ENCODE measurements around the gene DDX56. TPM values are rescaled to one million over a fixed set of nuclear protein-coding genes. Genes with fewer than 3 reads are reported as not detected.

DDX56 gene
- total and polyA plus RNA-seq, 2 of the 4 experiments (the other 2 are of a cell fraction), result 59.4 to 67.7 TPM

DNA sequence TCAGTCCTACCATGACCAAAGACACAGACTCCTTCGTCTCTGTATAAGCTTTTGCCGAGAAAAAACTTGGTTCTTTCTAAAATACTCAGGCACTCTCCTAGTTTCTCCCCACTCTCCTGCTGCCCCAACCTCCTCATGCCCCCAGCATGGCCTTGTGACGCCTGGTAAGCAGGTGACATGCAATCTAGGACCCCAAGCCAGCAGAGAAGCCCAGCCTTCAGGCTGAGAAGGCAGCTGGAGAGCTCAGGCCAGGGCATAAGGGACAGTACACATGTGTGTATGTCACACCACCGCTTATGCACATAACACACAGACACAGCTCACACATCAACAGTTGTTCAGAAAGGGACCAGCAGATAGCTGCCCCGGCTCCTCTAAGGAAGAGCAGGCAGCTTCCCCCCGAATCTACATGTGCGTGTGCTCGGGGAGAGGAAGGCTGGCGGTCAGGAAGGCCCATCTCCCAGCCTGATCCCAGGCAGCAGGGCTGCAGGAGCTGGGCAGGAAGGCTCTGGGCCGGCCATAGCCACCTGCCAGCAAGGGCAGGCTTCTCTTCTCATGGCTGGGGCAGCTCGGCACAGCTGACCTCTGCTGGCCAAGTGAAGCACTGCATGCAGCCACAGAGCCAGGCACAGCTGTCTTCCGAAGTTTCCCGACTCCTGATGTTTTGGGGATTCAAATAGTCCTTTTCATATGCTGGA lies 8.5 kb downstream of the DDX56 start:
- H4K91ac ChIP-seq (ENCODE audit: insufficient read depth, low read depth, low read length), result no peak overlapping the region
- H4K8ac ChIP-seq (ENCODE audit: low read depth in 2 of 2, low read length in 2 of 2), result no peak overlapping the region
- H2BK20ac ChIP-seq (ENCODE audit: low read depth, low read length), result no peak overlapping the region
- H2BK15ac ChIP-seq (ENCODE audit: low read depth, low read length), result no peak overlapping the region
- H3K4ac ChIP-seq (ENCODE audit: low read depth, low read length), result no peak overlapping the region
- intact Hi-C loops (cut with micrococcal nuclease), result loop anchor here (1.0 kb wide), 3 partner anchors 75 to 324 kb away; partner anchors contain the start of gene NUDCD3
- H3K23ac ChIP-seq (ENCODE audit: low read depth, low read length), result no peak overlapping the region
- no peak overlapping the region for H3K9ac ChIP-seq (ENCODE audit: low read depth, low read length)
- peaks cover 6% of the 10 kb centered on the region; the same call in 1 of the 2 replicates for H3K9me1 ChIP-seq (ENCODE audit: insufficient read depth, low read length)
- WGBS, 2 experiments (ENCODE audit: extremely low coverage in 2 of 2, insufficient read length in 1 of 2), result 58% methylated on average over 5 of the region's 13 CpGs; no CpG with 5 or more reads in 1 of the 2 experiments
- H3K14ac ChIP-seq (replicated peaks; ENCODE audit: low read depth, low read length), result no peak overlapping the region
- TF ChIP-seq, protein P1, sequence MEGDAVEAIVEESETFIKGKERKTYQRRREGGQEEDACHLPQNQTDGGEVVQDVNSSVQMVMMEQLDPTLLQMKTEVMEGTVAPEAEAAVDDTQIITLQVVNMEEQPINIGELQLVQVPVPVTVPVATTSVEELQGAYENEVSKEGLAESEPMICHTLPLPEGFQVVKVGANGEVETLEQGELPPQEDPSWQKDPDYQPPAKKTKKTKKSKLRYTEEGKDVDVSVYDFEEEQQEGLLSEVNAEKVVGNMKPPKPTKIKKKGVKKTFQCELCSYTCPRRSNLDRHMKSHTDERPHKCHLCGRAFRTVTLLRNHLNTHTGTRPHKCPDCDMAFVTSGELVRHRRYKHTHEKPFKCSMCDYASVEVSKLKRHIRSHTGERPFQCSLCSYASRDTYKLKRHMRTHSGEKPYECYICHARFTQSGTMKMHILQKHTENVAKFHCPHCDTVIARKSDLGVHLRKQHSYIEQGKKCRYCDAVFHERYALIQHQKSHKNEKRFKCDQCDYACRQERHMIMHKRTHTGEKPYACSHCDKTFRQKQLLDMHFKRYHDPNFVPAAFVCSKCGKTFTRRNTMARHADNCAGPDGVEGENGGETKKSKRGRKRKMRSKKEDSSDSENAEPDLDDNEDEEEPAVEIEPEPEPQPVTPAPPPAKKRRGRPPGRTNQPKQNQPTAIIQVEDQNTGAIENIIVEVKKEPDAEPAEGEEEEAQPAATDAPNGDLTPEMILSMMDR (conservative IDR thresholded peaks at IDR 0.05; ENCODE audit: low read depth, low read length), result peak; percentile 90
- TF ChIP-seq CEBPB (IDR thresholded peaks at IDR 0.05; ENCODE audit: low read depth, low read length) (no peak), FOS (IDR thresholded peaks at IDR 0.05; ENCODE audit: low read depth, low read length) (no peak), MAZ (IDR thresholded peaks at IDR 0.05; ENCODE audit: borderline replicate concordance, low read depth, low read length) (no peak), RAD21 (IDR thresholded peaks at IDR 0.05; ENCODE audit: low read length) (peak; percentile 87), MXI1 (IDR thresholded peaks at IDR 0.05; ENCODE audit: borderline replicate concordance, low read depth, low read length) (no peak), POLR2A (IDR thresholded peaks at IDR 0.05; ENCODE audit: low read depth, low read length) (peak; percentile 39; the same call in 1 of the 2 replicates), SMC3 (IDR thresholded peaks at IDR 0.05; ENCODE audit: low read depth, low read length) (peak; percentile 87), CHD1 (IDR thresholded peaks at IDR 0.05; ENCODE audit: low read depth, low read length) (no peak)
- no peak overlapping the region for H3K27ac ChIP-seq (ENCODE audit: insufficient read depth, low read length)
- H3K9me3 ChIP-seq (ENCODE audit: control insufficient read depth, insufficient read depth, low read length), result no peaks in the 10 kb centered on the region
- in situ Hi-C loops (cut with MboI; ENCODE audit: low sequenced_read_pairs), result loop anchor here (10.0 kb wide), 1 partner anchor 320 kb away; no protein-coding TSS in a partner anchor
- H2AK9ac ChIP-seq (replicated peaks; ENCODE audit: low read depth, low read length, poor library complexity), result no peak overlapping the region
- POLR2A ChIA-PET (ENCODE audit: unreplicated experiment), result no interaction called here
- H2AFZ ChIP-seq (replicated peaks; ENCODE audit: low read length, poor library complexity), result peak overlapping the region; percentile 55
- H2BK5ac ChIP-seq (ENCODE audit: low read depth, low read length, poor library complexity, severe bottlenecking), result no peak overlapping the region
- no peak overlapping the region for H2AK5ac ChIP-seq (ENCODE audit: low read depth, low read length)
- no TSS peak for BruUV-seq (replicated peaks)
- H2BK120ac ChIP-seq (ENCODE audit: low read depth, low read length), result no peak overlapping the region
- H4K20me1 ChIP-seq (ENCODE audit: insufficient read depth, low read length), result peaks cover 29% of the 10 kb centered on the region
- H3K4me1 ChIP-seq (ENCODE audit: control insufficient read depth, insufficient read depth, low read length), result peaks cover 2% of the 10 kb centered on the region; the same call in 1 of the 2 replicates
- H3K56ac ChIP-seq (ENCODE audit: extremely low read depth, insufficient read depth, low read length), result no peak overlapping the region
- H3K79me1 ChIP-seq (ENCODE audit: low read depth in 1 of 2, low read length in 2 of 2), result peaks cover 13 to 35% of the 10 kb centered on the region in 2 experiments; a peak in 3 of 4 replicates
- dilution Hi-C loops (cut with HindIII; ENCODE audit: low sequenced_read_pairs, unreplicated experiment), result no loop called here
- H3K4me2 ChIP-seq (ENCODE audit: low read depth, low read length), result no peak overlapping the region
- H3K4me3 ChIP-seq (ENCODE audit: insufficient read depth, low read depth, low read length), result no peak overlapping the region
- CTCF ChIA-PET, result interaction anchor here (0.7 to 2.3 kb wide), 15 partner anchors 9 to 325 kb away, joined by 3 to 14 read pairs (median 4); partner anchors contain the start of genes NUDCD3 and TMED4
- DNase-seq (peak; percentile 49), ATAC-seq (ENCODE audit: low read depth) (peak; percentile 92)
- peaks cover 58% of the 10 kb centered on the region for H3K36me3 ChIP-seq (ENCODE audit: control insufficient read depth, insufficient read depth, low read length)
- no peak overlapping the region for H3K18ac ChIP-seq (ENCODE audit: low read depth, low read length)
- no peaks in the 10 kb centered on the region for H3K27me3 ChIP-seq (ENCODE audit: control insufficient read depth, insufficient read depth, low read length)
- no peak overlapping the region for H4K5ac ChIP-seq (ENCODE audit: low read depth, low read length)
